Natural killer cell treated with Interleukin-12 subunit alpha and Interleukin-12 subunit beta and Interleukin-15 and Interleukin-18, amount 100 ng/mL, for 72 hours (primary cell): ENCODE data around the gene TENT4B. TPM values are rescaled to one million over a fixed set of nuclear protein-coding genes. Genes with fewer than 3 reads are reported as not detected.
"Not testable (repeated sequence)": the region's sequence is repeated elsewhere in the genome, so short reads cannot be mapped to it uniquely, and the experiment has no call there.

Source experiments
- ATAC-seq, 2 donors: fragments of 150-1000 bp; cut with Tn5 transposase in 1 of 2; sonication (Bioruptor Pico), chemical (Tn5 transposase) in 1 of 2; 2 replicates each; pipeline ENCODE4 v1.10.0; 2021
- DNase-seq: peaks from one replicate; pipeline ENCODE4 v3.0.0; 2022; ENCODE audit warnings: low spot score
- H3K27ac Mint-ChIP-seq, 2 donors: 1 replicate in 1 of 2; 2 replicates in 1 of 2; pipeline ENCODE4 v1.8.0; 2022; ENCODE audit warnings: mixed read lengths in 2 of 2, mild to moderate bottlenecking in 1 of 2, moderate library complexity in 1 of 2
- H3K27me3 Mint-ChIP-seq, 2 donors: 1 replicate in 1 of 2; 2 replicates in 1 of 2; pipeline ENCODE4 v1.8.0; 2022; ENCODE audit warnings: mixed read lengths in 2 of 2
- H3K36me3 Mint-ChIP-seq: one replicate; pipeline ENCODE4 v1.8.0; 2022; ENCODE audit warnings: mixed read lengths
- H3K4me1 Mint-ChIP-seq, 2 donors: 1 replicate in 1 of 2; 2 replicates in 1 of 2; pipeline ENCODE4 v1.8.0; 2022; ENCODE audit warnings: low read depth in 2 of 2, mixed read lengths in 2 of 2, mild to moderate bottlenecking in 1 of 2
- H3K4me3 Mint-ChIP-seq: one replicate; pipeline ENCODE4 v1.8.0; 2022; ENCODE audit warnings: mixed read lengths
- H3K9me3 Mint-ChIP-seq: 2 replicates; pipeline ENCODE4 v1.8.0; 2022; ENCODE audit warnings: mixed read lengths
- total RNA-seq, 2 donors: library from RNA; stranded (reverse); gene quantifications; one replicate each; pipeline ENCODE4 v1.2.3, GENCODE V29; 2022

TENT4B gene
- total RNA-seq, 2 donors from 2014 or later: 13.1 to 17.5 TPM

- H3K36me3 Mint-ChIP-seq, H3K27ac Mint-ChIP-seq, H3K9me3 Mint-ChIP-seq, H3K4me3 Mint-ChIP-seq, H3K27me3 Mint-ChIP-seq, ATAC-seq, DNase-seq: not testable (repeated sequence)
- H3K4me1 Mint-ChIP-seq: peaks cover 14 to 18% of the 10 kb centered on the region in 2 donors
Measured at GRCh38 chr16:50243024-50243423, 89.9 kb downstream of the TENT4B start.

- peaks cover 14 to 24% of the 10 kb centered on the region in 2 donors for H3K4me1 Mint-ChIP-seq
- no peak overlapping the region for H3K27ac Mint-ChIP-seq
- ATAC-seq (no peak), DNase-seq (no peak)
- no peaks in the 10 kb centered on the region for H3K27me3 Mint-ChIP-seq
- no peaks in the 10 kb centered on the region for H3K36me3 Mint-ChIP-seq
- no peaks in the 10 kb centered on the region for H3K9me3 Mint-ChIP-seq
- no peak overlapping the region for H3K4me3 Mint-ChIP-seq
Measured at GRCh38 chr16:50244140-50244503, 91.0 kb downstream of the TENT4B start.

- Mint-ChIP-seq H3K4me3 (peak overlapping the region; percentile 83), H3K27ac (peak overlapping the region; percentile 76 to 82), H3K9me3 (no peaks in the 10 kb centered on the region), H3K4me1 (peaks cover 14 to 28% of the 10 kb centered on the region in 2 donors), H3K36me3 (no peaks in the 10 kb centered on the region), H3K27me3 (no peaks in the 10 kb centered on the region)
- no peak for DNase-seq
- no peak for ATAC-seq
Measured at GRCh38 chr16:50244504-50245416, 91.7 kb downstream of the TENT4B start.

GRCh38 chr16:50245417-50246298, 92.6 kb downstream of the TENT4B start:
- Mint-ChIP-seq H3K36me3 (no peaks in the 10 kb centered on the region), H3K27me3 (no peaks in the 10 kb centered on the region), H3K9me3 (no peaks in the 10 kb centered on the region), H3K27ac (peak overlapping the region; percentile 76 to 82), H3K4me1 (peaks cover 14 to 28% of the 10 kb centered on the region in 2 donors), H3K4me3 (peak overlapping the region; percentile 83)
- peak; percentile 84 to 88 for ATAC-seq
- peak; percentile 80 for DNase-seq

DNA sequence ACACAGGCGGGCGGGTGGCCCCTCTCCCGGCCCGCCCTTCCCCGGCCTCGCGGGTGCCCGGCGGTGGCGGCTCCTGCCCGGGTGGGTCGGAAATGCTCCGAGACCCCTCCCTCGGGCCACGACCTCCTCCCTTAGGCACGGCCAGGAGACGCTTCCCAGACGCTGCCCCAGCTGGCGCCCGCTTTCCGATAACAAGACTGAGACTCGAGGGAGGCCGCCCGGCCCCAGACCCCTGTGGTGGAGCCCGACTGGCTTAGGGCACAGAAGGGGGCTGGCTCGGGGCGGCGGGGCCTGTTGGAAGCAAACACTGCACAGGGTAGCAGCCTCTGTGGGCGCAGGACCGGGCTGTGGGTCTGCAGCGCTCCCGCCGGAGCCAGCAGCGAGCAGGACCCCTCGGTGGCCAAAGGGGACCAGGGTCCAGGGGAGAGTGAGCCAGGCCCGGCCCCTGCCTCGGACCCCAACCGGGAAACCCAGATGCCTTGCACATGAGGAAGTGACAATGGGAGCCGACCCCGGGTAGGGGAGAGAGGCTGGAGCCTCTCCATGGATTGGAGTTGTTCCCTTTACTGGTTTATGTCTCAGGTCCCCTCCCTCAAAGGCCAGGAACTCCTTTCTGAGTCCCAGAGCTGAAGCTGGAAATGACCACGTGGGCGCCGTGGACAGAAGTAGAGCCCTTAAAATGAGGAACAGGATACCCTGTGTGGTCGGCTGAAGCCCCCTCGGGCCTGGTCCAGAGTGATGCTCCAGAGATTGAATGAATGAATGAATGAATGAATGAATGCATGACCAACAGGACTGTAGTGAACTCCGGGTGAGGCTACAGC, 93.4 kb downstream of the TENT4B start:
- H3K4me1 Mint-ChIP-seq: peaks cover 14 to 31% of the 10 kb centered on the region in 2 donors
- no peaks in the 10 kb centered on the region for H3K27me3 Mint-ChIP-seq
- no peaks in the 10 kb centered on the region for H3K36me3 Mint-ChIP-seq
- peak overlapping the region; percentile 80 for H3K4me3 Mint-ChIP-seq
- ATAC-seq: peak; percentile 15 to 46
- H3K9me3 Mint-ChIP-seq: no peaks in the 10 kb centered on the region
- H3K27ac Mint-ChIP-seq: peak overlapping the region; percentile 43 to 93
- DNase-seq: no peak

DNA sequence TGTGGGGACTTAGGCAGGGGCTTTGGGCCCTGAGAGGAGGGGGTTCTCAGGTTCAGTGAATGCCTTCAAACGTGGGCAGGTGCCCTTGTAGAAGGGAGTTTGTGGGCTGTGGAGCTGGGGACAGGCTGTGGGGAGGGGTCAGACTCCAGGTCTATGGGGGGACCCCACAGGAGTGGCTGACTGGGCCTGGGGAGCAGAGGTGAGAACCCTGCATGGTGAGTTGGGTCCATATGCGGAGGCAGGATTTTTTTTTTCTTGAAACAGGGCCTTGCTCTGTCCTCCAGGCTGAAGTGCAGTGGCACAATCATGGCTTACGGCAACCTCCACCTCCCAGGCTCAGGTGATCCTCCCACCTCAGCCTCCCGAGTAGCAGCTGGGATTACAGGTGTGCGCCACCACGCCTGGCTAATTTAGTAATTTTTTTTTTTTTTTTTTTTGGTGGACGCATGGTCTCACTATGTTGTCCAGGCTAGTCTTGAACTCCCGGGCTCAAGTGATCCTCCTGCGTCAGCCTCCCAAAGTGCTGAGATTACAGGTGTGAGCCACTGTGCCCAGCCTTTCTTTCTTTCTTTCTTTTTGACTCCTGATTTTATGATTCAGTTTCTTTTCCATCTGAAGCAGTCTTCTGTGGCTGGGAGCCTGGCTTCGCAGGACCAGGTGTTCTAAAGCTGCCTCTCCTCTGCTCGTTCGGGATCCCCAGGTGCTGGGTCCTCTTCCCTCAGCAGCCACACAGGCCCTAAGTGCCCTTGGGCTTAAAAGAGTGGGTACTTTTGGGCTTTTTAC, 94.2 kb downstream of the TENT4B start:
- H3K4me3 Mint-ChIP-seq: peak overlapping the region; percentile 80

DNA sequence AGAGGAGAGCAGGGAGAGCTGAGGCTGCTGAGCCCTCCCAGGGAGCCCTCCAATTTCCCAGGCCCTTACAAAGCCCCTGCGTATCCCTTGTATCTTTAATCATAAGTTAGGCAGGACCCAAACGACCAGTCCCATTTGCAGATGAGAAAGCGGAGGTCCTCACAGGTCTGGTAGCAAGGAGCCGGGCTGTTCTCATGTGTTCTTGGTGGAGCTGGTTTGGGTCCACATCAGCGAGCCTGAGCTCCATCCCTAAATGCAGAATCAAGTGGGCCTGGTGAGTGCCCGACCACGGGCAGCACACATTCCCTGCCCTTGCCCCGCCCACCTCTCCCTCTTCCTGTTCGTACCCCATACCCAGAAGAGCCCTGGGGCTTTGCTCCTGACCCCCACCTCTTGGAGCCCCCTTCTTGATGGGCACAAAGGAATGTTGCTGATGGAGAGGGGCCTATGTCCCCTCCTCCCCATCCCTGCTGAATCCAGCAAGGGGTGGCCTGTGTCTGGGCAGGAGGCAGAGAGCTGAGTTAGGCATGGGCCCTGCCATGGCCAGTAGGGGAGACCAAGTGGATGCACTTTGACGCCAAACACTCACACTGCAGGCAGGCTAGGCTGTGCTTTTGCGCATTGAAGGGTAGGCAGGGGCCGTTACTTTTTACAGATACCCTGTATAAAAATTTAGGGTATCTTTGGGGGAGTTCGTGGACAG, 95.0 kb downstream of the TENT4B start:
- DNase-seq (no peak), ATAC-seq (no peak)
- no peaks in the 10 kb centered on the region for H3K9me3 Mint-ChIP-seq
- no peaks in the 10 kb centered on the region for H3K27me3 Mint-ChIP-seq
- H3K4me3 Mint-ChIP-seq: peak overlapping the region; percentile 69
- H3K27ac Mint-ChIP-seq: peak overlapping the region; percentile 43 to 93
- no peaks in the 10 kb centered on the region for H3K36me3 Mint-ChIP-seq
- H3K4me1 Mint-ChIP-seq: peaks cover 14 to 38% of the 10 kb centered on the region in 2 donors

More for the DNA sequence above, 94.2 kb downstream of the TENT4B start:
- Mint-ChIP-seq H3K36me3 (no peaks in the 10 kb centered on the region), H3K27me3 (no peaks in the 10 kb centered on the region), H3K9me3 (no peaks in the 10 kb centered on the region), H3K27ac (peak overlapping the region; percentile 43 to 93), H3K4me1 (peaks cover 14 to 35% of the 10 kb centered on the region in 2 donors)
- no peak for ATAC-seq
- no peak for DNase-seq

- ATAC-seq (no peak), DNase-seq (no peak)
- peaks cover 14 to 45% of the 10 kb centered on the region in 2 donors for H3K4me1 Mint-ChIP-seq
- H3K27me3 Mint-ChIP-seq: no peaks in the 10 kb centered on the region
- no peak overlapping the region for H3K27ac Mint-ChIP-seq
- no peaks in the 10 kb centered on the region for H3K9me3 Mint-ChIP-seq
- no peaks in the 10 kb centered on the region for H3K36me3 Mint-ChIP-seq
- no peak overlapping the region for H3K4me3 Mint-ChIP-seq
Measured at GRCh38 chr16:50248845-50249244, 95.7 kb downstream of the TENT4B start.

DNA sequence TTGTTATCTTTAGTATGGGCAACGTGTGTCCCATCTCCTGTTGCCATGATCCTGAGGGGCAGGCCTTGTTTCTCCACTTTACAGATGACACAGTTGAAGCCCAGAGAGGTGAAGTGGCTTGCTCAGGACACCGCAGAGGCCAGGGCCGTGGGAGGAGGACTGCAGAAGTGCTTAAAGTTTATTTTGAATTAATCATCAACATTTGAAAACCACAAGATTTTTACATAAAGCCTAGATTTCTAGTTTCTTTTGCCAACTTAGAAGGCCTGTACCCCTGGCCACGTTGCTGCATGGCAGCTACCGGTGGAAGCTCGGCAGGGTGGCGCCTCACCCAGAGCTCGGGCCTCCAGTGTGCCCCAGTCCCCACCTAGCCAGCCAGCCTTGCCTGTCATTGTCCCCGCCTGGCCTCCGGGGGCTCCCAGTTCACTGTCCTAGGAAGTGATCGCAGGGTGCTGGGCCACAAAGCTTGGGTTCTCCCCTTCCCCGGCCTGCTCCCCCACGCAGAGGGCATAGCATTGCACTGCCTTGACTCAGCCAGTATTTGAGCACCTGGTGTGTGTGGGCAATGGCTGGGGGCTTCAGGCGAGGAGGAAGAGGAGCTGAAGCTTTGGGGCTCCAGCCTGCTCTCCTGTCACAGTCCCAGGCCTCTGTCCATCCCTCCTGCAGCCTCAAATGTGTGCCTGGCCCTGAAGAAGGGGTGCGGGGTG, 98.4 kb downstream of the TENT4B start:
- H3K4me3 Mint-ChIP-seq: no peak overlapping the region
- no peak for DNase-seq
- peak overlapping the region in 1 of 2 donors; percentile 73 for H3K27ac Mint-ChIP-seq
- peaks cover 8 to 44% of the 10 kb centered on the region in 2 donors for H3K4me1 Mint-ChIP-seq
- ATAC-seq: no peak
- H3K36me3 Mint-ChIP-seq: no peaks in the 10 kb centered on the region
- no peaks in the 10 kb centered on the region for H3K27me3 Mint-ChIP-seq
- no peaks in the 10 kb centered on the region for H3K9me3 Mint-ChIP-seq

DNA sequence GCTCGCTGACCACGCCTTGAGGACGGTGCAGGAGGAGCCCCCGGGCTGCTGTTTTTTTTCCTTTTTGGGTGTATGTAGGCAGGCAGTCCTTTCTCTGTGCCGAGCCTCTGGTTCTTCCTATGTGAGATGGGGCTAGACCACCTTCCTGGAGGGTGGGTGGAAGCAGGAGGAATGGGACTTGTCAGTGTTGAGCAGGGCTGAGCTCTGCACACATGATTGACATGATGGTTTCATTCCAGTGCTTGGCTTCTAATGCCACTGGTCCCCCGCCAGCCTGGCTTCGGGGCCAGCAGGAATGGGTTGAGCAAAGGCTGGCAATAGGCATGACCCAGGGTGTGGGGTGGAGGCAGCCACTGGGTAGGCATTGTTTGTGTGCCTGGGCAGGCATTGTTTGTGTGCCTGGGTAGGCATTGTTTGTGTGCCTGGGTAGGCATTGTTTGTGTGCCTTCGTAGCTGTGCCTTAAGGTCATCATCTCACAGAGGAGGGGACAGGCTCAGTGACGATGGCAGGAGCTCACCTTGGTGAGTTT, 99.0 kb downstream of the TENT4B start:
- Mint-ChIP-seq H3K9me3 (no peaks in the 10 kb centered on the region), H3K27me3 (no peaks in the 10 kb centered on the region), H3K4me3 (no peak overlapping the region), H3K27ac (no peak overlapping the region), H3K4me1 (peaks cover 3 to 39% of the 10 kb centered on the region in 2 donors), H3K36me3 (no peaks in the 10 kb centered on the region)
- DNase-seq (no peak), ATAC-seq (no peak)

- ATAC-seq (no peak), DNase-seq (no peak)
- no peaks in the 10 kb centered on the region for H3K36me3 Mint-ChIP-seq
- H3K9me3 Mint-ChIP-seq: no peaks in the 10 kb centered on the region
- peak overlapping the region in 1 of 2 donors; percentile 46 for H3K27ac Mint-ChIP-seq
- no peaks in the 10 kb centered on the region for H3K27me3 Mint-ChIP-seq
- H3K4me1 Mint-ChIP-seq: peaks cover 0 to 33% of the 10 kb centered on the region in 2 donors
- no peak overlapping the region for H3K4me3 Mint-ChIP-seq
Measured at GRCh38 chr16:50252874-50253513, 99.9 kb downstream of the TENT4B start.
